LNCAP (cell line): ENCODE data around the gene DNAH10.

Experiments
- CTCF ChIP-seq: fragments of 450-650 bp; IDR thresholded peaks from 2 replicates; pipeline ENCODE4 v1.5.1; 2017; ENCODE audit warnings: mild to moderate bottlenecking

Gene DNAH10

DNA sequence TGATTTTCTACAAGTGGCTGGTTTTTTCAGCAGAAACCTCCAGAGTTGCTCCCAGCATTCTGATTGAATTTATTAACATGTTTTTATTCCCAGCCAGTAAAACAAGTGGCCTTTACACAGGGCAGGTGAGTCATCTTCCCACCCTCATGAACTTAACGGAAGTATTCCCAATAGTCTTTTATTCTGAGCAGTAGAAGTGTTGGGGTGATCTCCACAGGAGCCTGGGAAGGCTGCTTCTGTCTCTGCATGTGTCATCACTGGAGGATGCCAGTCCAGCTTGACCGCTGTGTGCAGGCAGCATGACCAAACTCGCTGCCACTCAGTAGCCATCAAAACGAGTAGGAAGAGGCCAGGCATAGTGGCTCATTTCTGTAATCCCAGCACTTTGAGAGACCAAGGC, 13.4 kb upstream of the DNAH10 start:
- TF ChIP-seq CTCF: no peak

GRCh38 chr12:123749355-123749754, 12.7 kb upstream of the DNAH10 start:
- TF ChIP-seq CTCF: no peak

DNA sequence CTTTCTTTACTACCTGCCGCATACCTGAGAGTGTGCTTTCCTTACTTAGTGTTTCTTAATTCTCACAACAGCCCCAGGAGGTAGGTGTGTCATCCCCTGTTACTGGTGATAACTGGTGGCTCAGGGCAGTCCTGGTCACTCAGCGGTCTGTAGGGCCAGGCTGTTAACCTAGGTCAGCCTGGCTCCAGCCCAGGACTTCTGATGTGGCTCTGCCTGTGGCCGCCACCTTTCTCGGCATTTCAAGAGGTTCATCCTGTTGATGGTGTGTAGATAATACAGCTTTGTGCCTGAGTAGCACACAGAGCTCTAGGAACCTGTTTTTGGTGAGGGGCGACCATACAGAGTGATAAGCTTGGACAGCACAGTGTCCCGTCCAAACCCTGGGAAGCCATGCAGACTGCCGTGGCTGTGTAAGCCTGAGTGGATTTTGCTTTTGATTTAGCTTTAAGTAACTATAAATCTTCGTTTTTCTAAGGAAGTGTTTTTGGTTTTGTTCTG, 11.9 kb upstream of the DNAH10 start:
- TF ChIP-seq CTCF: no peak

DNA sequence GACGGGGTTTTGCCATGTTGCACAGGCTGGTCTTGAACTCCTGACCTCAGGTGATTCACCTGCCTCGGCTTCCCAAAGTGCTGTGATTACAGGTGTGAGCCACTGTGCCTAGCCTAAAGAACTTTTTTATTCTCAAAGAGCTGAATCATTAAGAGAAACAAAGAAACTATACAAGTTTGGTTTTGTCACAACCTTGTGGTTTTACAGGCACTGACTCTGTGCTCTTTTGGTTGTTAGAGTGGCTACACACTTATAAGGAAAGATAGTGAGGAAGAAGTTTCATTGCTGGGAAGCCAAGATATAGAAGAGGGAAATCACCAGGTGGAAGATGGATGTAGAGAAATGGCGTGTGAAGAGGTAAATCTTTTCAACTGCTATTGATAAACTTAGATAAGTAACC, 10.1 kb upstream of the DNAH10 start:
- no peak for TF ChIP-seq CTCF

GRCh38 chr12:123754041-123754772, 7.9 kb upstream of the DNAH10 start:
- TF ChIP-seq CTCF: no peak

GRCh38 chr12:123757561-123757960, 4.5 kb upstream of the DNAH10 start:
- TF ChIP-seq CTCF: no peak

DNA sequence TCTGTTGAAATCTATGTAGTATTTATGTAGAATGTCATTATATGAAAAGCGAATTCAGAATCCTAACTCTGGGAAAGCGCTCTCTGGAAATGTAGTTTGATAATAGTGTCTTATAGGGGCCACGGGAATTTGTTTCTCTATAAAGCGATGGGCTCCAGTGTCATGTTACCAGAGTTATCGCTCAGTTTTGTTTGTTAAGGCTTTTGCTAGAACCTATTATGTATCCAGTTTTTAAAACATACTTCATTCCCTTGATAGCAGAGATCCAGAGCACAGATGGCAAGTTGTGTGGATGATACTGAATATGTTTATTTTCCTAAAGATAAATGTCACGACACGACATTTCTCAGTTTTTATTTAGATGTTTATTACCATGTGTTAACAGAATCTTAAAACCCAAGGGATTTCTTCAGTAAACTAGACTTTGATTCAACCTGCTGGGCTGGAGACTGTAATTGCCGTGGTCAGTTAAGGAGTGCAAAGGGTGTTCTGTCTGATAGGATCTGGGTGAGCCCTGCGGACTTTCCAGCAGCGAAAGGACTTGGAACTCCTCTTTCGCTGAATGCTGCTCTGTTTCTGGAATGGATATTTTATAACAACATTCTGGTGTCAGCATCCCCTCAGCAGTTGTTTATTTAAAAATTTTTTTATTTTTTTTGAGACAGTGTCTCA, 1.7 kb upstream of the DNAH10 start:
- no peak for TF ChIP-seq CTCF
